Vagina (tissue), 2 donors: Measurements from ENCODE around the gene TNRC6C.

Source experiments
- CTCF ChIP-seq, 3 experiments: fragments of 450-650 bp in 2 of 3; fragments of 200-600 bp in 1 of 3; sonication (generic) in 1 of 3; IDR thresholded peaks; one replicate each; pipeline ENCODE4 v1.5.1; 2017 to 2019; ENCODE audit warnings: antibody characterized with exemption in 3 of 3, mild to moderate bottlenecking in 2 of 3, moderate library complexity in 2 of 3
- POLR2A ChIP-seq, 2 donors: fragments of 450-650 bp; IDR thresholded peaks; one replicate each; pipeline ENCODE4 v1.6.1; 2017; ENCODE audit warnings: antibody characterized with exemption in 2 of 2, mild to moderate bottlenecking in 2 of 2, moderate library complexity in 2 of 2
- POLR2AphosphoS5 ChIP-seq, 2 donors: sonication (generic); formaldehyde crosslinking; IDR thresholded peaks; one replicate each; pipeline ENCODE4 v1.9.0; 2017; ENCODE audit warnings: antibody characterized with exemption in 2 of 2, mild to moderate bottlenecking in 2 of 2, low read depth in 1 of 2; ENCODE audit not compliant: insufficient read depth in 1 of 2

DNA sequence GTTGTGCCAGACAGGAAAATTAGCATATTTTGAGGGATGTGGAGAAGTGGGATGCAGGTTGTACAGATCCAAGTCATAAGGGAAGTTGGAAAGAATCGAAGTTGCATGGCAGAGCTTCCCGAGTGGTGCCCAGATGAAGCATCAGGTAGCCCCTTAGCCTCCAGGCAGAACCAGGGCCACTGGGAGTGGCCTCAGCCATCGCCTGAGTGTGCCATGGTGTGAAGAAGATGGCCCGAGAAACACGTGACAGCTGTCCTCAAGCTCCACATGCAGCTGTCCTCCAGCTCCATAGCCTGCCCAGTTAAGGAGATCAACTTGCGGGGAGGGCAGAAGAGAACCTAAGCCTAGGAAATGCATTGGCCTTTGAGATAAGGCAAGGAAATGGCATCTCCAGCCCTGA lies 136.5 kb downstream of the TNRC6C start:
- TF ChIP-seq CTCF (IDR thresholded peaks at IDR 0.05) (no peak), POLR2A (IDR thresholded peaks at IDR 0.05) (no peak), POLR2AphosphoS5 (IDR thresholded peaks at IDR 0.05; ENCODE audit: insufficient read depth in 1 of 2, low read depth in 1 of 2) (no peak)
